Measurements from ENCODE around the gene AFAP1L2. TPM values are rescaled to one million over a fixed set of nuclear protein-coding genes. Genes with fewer than 3 reads are reported as not detected.

The AFAP1L2 gene
- total RNA-seq, 1 experiment from 2014 or later: 170 TPM

GRCh38 chr10:114276671-114277070, 127.6 kb downstream of the AFAP1L2 start:
- in situ Hi-C loops (cut with HindIII; ENCODE audit: low pct_unique_long_range_greater_than_20kb, low sequenced_read_pairs): no loop called here
- Histone ChIP-seq H3K36me3 (ENCODE audit: control insufficient read depth, insufficient read depth, low read length) (no peaks in the 10 kb centered on the region), H3K27ac (ENCODE audit: low read length) (no peak overlapping the region), H3K4me1 (ENCODE audit: control insufficient read depth, insufficient read depth, low read length) (peaks cover 8% of the 10 kb centered on the region), H3K9me3 (ENCODE audit: control insufficient read depth, insufficient read depth, low read depth, low read length) (no peaks in the 10 kb centered on the region), H3K4me3 (ENCODE audit: low read depth in 2 of 2, low read length in 2 of 2) (no peak overlapping the region), H3K27me3 (ENCODE audit: control insufficient read depth, insufficient read depth, low read length) (no peaks in the 10 kb centered on the region)
- BruUV-seq (replicated peaks): no TSS peak
- POLR2A ChIA-PET: no interaction called here
- DNase-seq (ENCODE audit: low read depth, low spot score): no peak
- TF ChIP-seq SIN3A (IDR thresholded peaks at IDR 0.05; ENCODE audit: borderline replicate concordance, insufficient read depth, low read depth, low read length) (no peak), TCF7L2 (IDR thresholded peaks at IDR 0.05; ENCODE audit: low read depth, low read length) (no peak), POLR2AphosphoS5 (IDR thresholded peaks at IDR 0.05; ENCODE audit: low read depth, low read length) (no peak)
- TF ChIP-seq, protein P1, sequence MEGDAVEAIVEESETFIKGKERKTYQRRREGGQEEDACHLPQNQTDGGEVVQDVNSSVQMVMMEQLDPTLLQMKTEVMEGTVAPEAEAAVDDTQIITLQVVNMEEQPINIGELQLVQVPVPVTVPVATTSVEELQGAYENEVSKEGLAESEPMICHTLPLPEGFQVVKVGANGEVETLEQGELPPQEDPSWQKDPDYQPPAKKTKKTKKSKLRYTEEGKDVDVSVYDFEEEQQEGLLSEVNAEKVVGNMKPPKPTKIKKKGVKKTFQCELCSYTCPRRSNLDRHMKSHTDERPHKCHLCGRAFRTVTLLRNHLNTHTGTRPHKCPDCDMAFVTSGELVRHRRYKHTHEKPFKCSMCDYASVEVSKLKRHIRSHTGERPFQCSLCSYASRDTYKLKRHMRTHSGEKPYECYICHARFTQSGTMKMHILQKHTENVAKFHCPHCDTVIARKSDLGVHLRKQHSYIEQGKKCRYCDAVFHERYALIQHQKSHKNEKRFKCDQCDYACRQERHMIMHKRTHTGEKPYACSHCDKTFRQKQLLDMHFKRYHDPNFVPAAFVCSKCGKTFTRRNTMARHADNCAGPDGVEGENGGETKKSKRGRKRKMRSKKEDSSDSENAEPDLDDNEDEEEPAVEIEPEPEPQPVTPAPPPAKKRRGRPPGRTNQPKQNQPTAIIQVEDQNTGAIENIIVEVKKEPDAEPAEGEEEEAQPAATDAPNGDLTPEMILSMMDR (IDR thresholded peaks at IDR 0.05): no peak
- TF ChIP-seq, protein P2, sequence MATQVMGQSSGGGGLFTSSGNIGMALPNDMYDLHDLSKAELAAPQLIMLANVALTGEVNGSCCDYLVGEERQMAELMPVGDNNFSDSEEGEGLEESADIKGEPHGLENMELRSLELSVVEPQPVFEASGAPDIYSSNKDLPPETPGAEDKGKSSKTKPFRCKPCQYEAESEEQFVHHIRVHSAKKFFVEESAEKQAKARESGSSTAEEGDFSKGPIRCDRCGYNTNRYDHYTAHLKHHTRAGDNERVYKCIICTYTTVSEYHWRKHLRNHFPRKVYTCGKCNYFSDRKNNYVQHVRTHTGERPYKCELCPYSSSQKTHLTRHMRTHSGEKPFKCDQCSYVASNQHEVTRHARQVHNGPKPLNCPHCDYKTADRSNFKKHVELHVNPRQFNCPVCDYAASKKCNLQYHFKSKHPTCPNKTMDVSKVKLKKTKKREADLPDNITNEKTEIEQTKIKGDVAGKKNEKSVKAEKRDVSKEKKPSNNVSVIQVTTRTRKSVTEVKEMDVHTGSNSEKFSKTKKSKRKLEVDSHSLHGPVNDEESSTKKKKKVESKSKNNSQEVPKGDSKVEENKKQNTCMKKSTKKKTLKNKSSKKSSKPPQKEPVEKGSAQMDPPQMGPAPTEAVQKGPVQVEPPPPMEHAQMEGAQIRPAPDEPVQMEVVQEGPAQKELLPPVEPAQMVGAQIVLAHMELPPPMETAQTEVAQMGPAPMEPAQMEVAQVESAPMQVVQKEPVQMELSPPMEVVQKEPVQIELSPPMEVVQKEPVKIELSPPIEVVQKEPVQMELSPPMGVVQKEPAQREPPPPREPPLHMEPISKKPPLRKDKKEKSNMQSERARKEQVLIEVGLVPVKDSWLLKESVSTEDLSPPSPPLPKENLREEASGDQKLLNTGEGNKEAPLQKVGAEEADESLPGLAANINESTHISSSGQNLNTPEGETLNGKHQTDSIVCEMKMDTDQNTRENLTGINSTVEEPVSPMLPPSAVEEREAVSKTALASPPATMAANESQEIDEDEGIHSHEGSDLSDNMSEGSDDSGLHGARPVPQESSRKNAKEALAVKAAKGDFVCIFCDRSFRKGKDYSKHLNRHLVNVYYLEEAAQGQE (IDR thresholded peaks at IDR 0.05; ENCODE audit: insufficient read depth in 1 of 2, low read depth in 2 of 2, low read length in 1 of 2): no peak
- intact Hi-C loops (cut with micrococcal nuclease; ENCODE audit: unreplicated experiment): no loop called here
- ATAC-seq: no peak
- CTCF ChIA-PET: no interaction called here

DNA sequence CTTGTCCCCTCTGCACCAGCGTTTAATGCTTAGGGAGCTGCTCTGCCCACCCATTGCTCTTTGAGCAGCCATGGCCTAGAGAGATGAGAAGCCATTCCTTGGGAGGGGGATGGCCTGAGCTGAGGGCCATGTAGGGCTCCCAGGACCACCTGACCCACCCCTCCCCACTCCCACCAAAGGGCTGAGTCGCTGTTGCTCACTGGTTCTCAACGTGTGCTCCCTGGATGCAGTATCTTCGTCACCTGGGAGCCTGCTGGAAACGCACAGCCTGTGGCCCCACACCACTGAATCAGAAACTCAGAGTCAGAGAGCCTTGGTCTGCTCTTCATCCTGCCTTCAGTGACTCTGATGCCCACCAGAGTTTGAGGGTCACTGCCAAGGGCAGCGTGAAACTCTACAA, 128.2 kb downstream of the AFAP1L2 start:
- intact Hi-C loops (cut with micrococcal nuclease; ENCODE audit: unreplicated experiment): no loop called here

More for the DNA sequence above, 128.2 kb downstream of the AFAP1L2 start:
- ChIA-PET CTCF (no interaction called here), POLR2A (no interaction called here)
- Histone ChIP-seq H3K4me1 (ENCODE audit: control insufficient read depth, insufficient read depth, low read length) (peaks cover 10% of the 10 kb centered on the region), H3K4me3 (ENCODE audit: low read depth in 2 of 2, low read length in 2 of 2) (no peak overlapping the region), H3K27me3 (ENCODE audit: control insufficient read depth, insufficient read depth, low read length) (no peaks in the 10 kb centered on the region), H3K9me3 (ENCODE audit: control insufficient read depth, insufficient read depth, low read depth, low read length) (no peaks in the 10 kb centered on the region), H3K36me3 (ENCODE audit: control insufficient read depth, insufficient read depth, low read length) (no peaks in the 10 kb centered on the region), H3K27ac (ENCODE audit: low read length) (no peak overlapping the region)
- in situ Hi-C loops (cut with HindIII; ENCODE audit: low pct_unique_long_range_greater_than_20kb, low sequenced_read_pairs): no loop called here
- no TSS peak for BruUV-seq (replicated peaks)
- no peak for DNase-seq (ENCODE audit: low read depth, low spot score)
- no peak for ATAC-seq
- TF ChIP-seq SIN3A (IDR thresholded peaks at IDR 0.05; ENCODE audit: borderline replicate concordance, insufficient read depth, low read depth, low read length) (no peak), POLR2AphosphoS5 (IDR thresholded peaks at IDR 0.05; ENCODE audit: low read depth, low read length) (no peak), TCF7L2 (IDR thresholded peaks at IDR 0.05; ENCODE audit: low read depth, low read length) (no peak)
- TF ChIP-seq, protein P2 (IDR thresholded peaks at IDR 0.05; ENCODE audit: insufficient read depth in 1 of 2, low read depth in 2 of 2, low read length in 1 of 2): no peak
- TF ChIP-seq, protein P1 (IDR thresholded peaks at IDR 0.05): no peak

Measured in Panc1 (cell line).